Naive B cell (primary cell): ENCODE measurements around the gene FAM219B. TPM values are rescaled to one million over a fixed set of nuclear protein-coding genes. Genes with fewer than 3 reads are reported as not detected.
"Not testable (repeated sequence)": the region's sequence is repeated elsewhere in the genome, so short reads cannot be mapped to it uniquely, and the experiment has no call there.

Source experiments
- ATAC-seq, 2 donors: fragments of 150-1000 bp; cut with Tn5 transposase; 2 replicates each; pipeline ENCODE4 v1.10.0; 2021; ENCODE audit warnings: low read depth in 2 of 2, mild to moderate bottlenecking in 2 of 2, moderate library complexity in 2 of 2
- DNase-seq: peaks from one replicate; pipeline ENCODE4 v3.0.0; 2022
- H3K27ac Mint-ChIP-seq, 6 donors: one replicate each; pipeline ENCODE4 v1.8.0; 2020 to 2022; ENCODE audit warnings: mild to moderate bottlenecking in 6 of 6, mixed read lengths in 6 of 6, moderate library complexity in 5 of 6, inconsistent platforms in 2 of 6
- H3K27me3 Mint-ChIP-seq, 3 donors: one replicate each; pipeline ENCODE4 v1.8.0; 2021 to 2022; ENCODE audit warnings: mixed read lengths in 3 of 3, mild to moderate bottlenecking in 1 of 3
- H3K36me3 Mint-ChIP-seq, 2 donors: one replicate each; pipeline ENCODE4 v1.8.0; 2020 to 2022; ENCODE audit warnings: mixed read lengths in 2 of 2, inconsistent platforms in 1 of 2, mild to moderate bottlenecking in 1 of 2
- H3K4me1 Mint-ChIP-seq, 3 donors: one replicate each; pipeline ENCODE4 v1.8.0; 2020 to 2022; ENCODE audit warnings: mixed read lengths in 3 of 3, inconsistent platforms in 1 of 3, mild to moderate bottlenecking in 1 of 3, moderate library complexity in 1 of 3
- H3K4me3 Mint-ChIP-seq, 8 donors: one replicate each; pipeline ENCODE4 v1.8.0; 2020 to 2022; ENCODE audit warnings: mild to moderate bottlenecking in 8 of 8, mixed read lengths in 8 of 8, moderate library complexity in 8 of 8, inconsistent platforms in 2 of 8
- H3K9me3 Mint-ChIP-seq, 7 donors: one replicate each; pipeline ENCODE4 v1.8.0; 2020 to 2022; ENCODE audit warnings: mixed read lengths in 7 of 7, mild to moderate bottlenecking in 5 of 7, inconsistent platforms in 2 of 7, moderate library complexity in 1 of 7
- polyA plus RNA-seq, 6 donors: library from polyadenylated mRNA; unstranded; fragments of 300-500 nt; fragmentation: Illumina TruSeq; gene quantifications; one replicate each; pipeline ENCODE4 v1.2.3, GENCODE V29; 2021; ENCODE audit warnings: low read depth in 6 of 6

FAM219B gene
- polyA plus RNA-seq, 6 donors from 2014 or later, result 16.7 to 31.4 (median 22.2) TPM

GRCh38 chr15:74920456-74920855, 13.8 kb upstream of the FAM219B start:
- no peaks in the 10 kb centered on the region for H3K4me1 Mint-ChIP-seq
- ATAC-seq, result no peak
- H3K27me3 Mint-ChIP-seq, result no peaks in the 10 kb centered on the region
- DNase-seq, result no peak
- H3K4me3 Mint-ChIP-seq, result no peak overlapping the region
- peak overlapping the region in 2 of 6 donors; percentile 24 to 39 for H3K27ac Mint-ChIP-seq
- no peaks in the 10 kb centered on the region for H3K9me3 Mint-ChIP-seq
- H3K36me3 Mint-ChIP-seq, result peaks cover 15 to 21% of the 10 kb centered on the region in 2 donors

GRCh38 chr15:74917676-74918075, 11.0 kb upstream of the FAM219B start:
- H3K27ac Mint-ChIP-seq, result no peak overlapping the region
- H3K36me3 Mint-ChIP-seq, result peaks cover 15 to 17% of the 10 kb centered on the region in 2 donors
- H3K27me3 Mint-ChIP-seq, result no peaks in the 10 kb centered on the region
- DNase-seq, result no peak
- H3K9me3 Mint-ChIP-seq, result no peaks in the 10 kb centered on the region
- no peaks in the 10 kb centered on the region for H3K4me1 Mint-ChIP-seq
- H3K4me3 Mint-ChIP-seq, result no peak overlapping the region
- ATAC-seq, result no peak

GRCh38 chr15:74913799-74914198, 7.1 kb upstream of the FAM219B start:
- H3K9me3 Mint-ChIP-seq, ATAC-seq, H3K4me1 Mint-ChIP-seq, DNase-seq, H3K4me3 Mint-ChIP-seq, H3K27me3 Mint-ChIP-seq, H3K27ac Mint-ChIP-seq: not testable (repeated sequence)
- peaks cover 4 to 10% of the 10 kb centered on the region in 2 donors for H3K36me3 Mint-ChIP-seq

- H3K27me3 Mint-ChIP-seq, result no peaks in the 10 kb centered on the region
- no peaks in the 10 kb centered on the region for H3K4me1 Mint-ChIP-seq
- DNase-seq (no peak), ATAC-seq (no peak)
- H3K4me3 Mint-ChIP-seq, result no peak overlapping the region
- no peaks in the 10 kb centered on the region for H3K9me3 Mint-ChIP-seq
- H3K27ac Mint-ChIP-seq, result no peak overlapping the region
- peaks cover 0 to 3% of the 10 kb centered on the region in 2 donors for H3K36me3 Mint-ChIP-seq
Observed at GRCh38 chr15:74913041-74913440, 6.4 kb upstream of the FAM219B start.

GRCh38 chr15:74908635-74909034, 2.0 kb upstream of the FAM219B start:
- Mint-ChIP-seq H3K4me1 (peaks cover 17 to 34% (median 30%) of the 10 kb centered on the region in 3 donors), H3K27ac (no peak overlapping the region), H3K36me3 (peaks cover 0 to 4% of the 10 kb centered on the region in 2 donors), H3K27me3 (no peaks in the 10 kb centered on the region), H3K4me3 (peak overlapping the region in 1 of 8 donors; percentile 66), H3K9me3 (no peaks in the 10 kb centered on the region)
- ATAC-seq, result no peak
- no peak for DNase-seq

- Mint-ChIP-seq H3K27me3 (no peaks in the 10 kb centered on the region), H3K9me3 (no peaks in the 10 kb centered on the region), H3K27ac (peak overlapping the region; percentile 88 to 99 (median 96)), H3K4me1 (peaks cover 18 to 38% (median 36%) of the 10 kb centered on the region in 3 donors), H3K4me3 (peak overlapping the region; percentile 94 to 99 (median 98)), H3K36me3 (peaks cover 0 to 5% of the 10 kb centered on the region in 2 donors)
- DNase-seq (no peak), ATAC-seq (no peak)
Observed at GRCh38 chr15:74907163-74907870, 666 bp upstream of the FAM219B start.

- DNase-seq (no peak), ATAC-seq (peak; percentile 21 to 24)
- Mint-ChIP-seq H3K9me3 (no peaks in the 10 kb centered on the region), H3K27me3 (no peaks in the 10 kb centered on the region), H3K4me3 (peak overlapping the region; percentile 84 to 99 (median 92)), H3K36me3 (peaks cover 0 to 5% of the 10 kb centered on the region in 2 donors), H3K27ac (peak overlapping the region in 2 of 6 donors; percentile 72 to 92), H3K4me1 (peaks cover 22 to 47% (median 42%) of the 10 kb centered on the region in 3 donors)
Observed at GRCh38 chr15:74906067-74906449, 593 bp downstream of the FAM219B start.

- ATAC-seq (no peak), DNase-seq (no peak)
- H3K9me3 Mint-ChIP-seq, result no peaks in the 10 kb centered on the region
- H3K27me3 Mint-ChIP-seq, result no peaks in the 10 kb centered on the region
- peaks cover 0 to 5% of the 10 kb centered on the region in 2 donors for H3K36me3 Mint-ChIP-seq
- H3K27ac Mint-ChIP-seq, result no peak overlapping the region
- peak overlapping the region in 5 of 8 donors; percentile 28 to 99 (median 90) for H3K4me3 Mint-ChIP-seq
- peaks cover 27 to 47% (median 42%) of the 10 kb centered on the region in 3 donors for H3K4me1 Mint-ChIP-seq
Observed at GRCh38 chr15:74904190-74904805, 2.4 kb downstream of the FAM219B start.

- ATAC-seq (no peak), DNase-seq (no peak)
- H3K9me3 Mint-ChIP-seq, result no peaks in the 10 kb centered on the region
- H3K27ac Mint-ChIP-seq, result peak overlapping the region in 2 of 6 donors; percentile 38 to 82
- peaks cover 27 to 47% (median 42%) of the 10 kb centered on the region in 3 donors for H3K4me1 Mint-ChIP-seq
- H3K4me3 Mint-ChIP-seq, result peak overlapping the region in 2 of 8 donors; percentile 16 to 99
- no peaks in the 10 kb centered on the region for H3K27me3 Mint-ChIP-seq
- peaks cover 0 to 5% of the 10 kb centered on the region in 2 donors for H3K36me3 Mint-ChIP-seq
Observed at GRCh38 chr15:74903676-74904075, 3.0 kb downstream of the FAM219B start.

GRCh38 chr15:74902295-74903075, 4.2 kb downstream of the FAM219B start:
- no peaks in the 10 kb centered on the region for H3K9me3 Mint-ChIP-seq
- H3K36me3 Mint-ChIP-seq, result peaks cover 0 to 5% of the 10 kb centered on the region in 2 donors
- DNase-seq (no peak), ATAC-seq (no peak)
- H3K4me1 Mint-ChIP-seq, result peaks cover 25 to 44% (median 39%) of the 10 kb centered on the region in 3 donors
- peak overlapping the region in 1 of 6 donors; percentile 10 for H3K27ac Mint-ChIP-seq
- H3K4me3 Mint-ChIP-seq, result peak overlapping the region in 1 of 8 donors; percentile 51
- H3K27me3 Mint-ChIP-seq, result no peaks in the 10 kb centered on the region

- Mint-ChIP-seq H3K36me3 (peaks cover 0 to 5% of the 10 kb centered on the region in 2 donors), H3K27me3 (no peaks in the 10 kb centered on the region), H3K27ac (peak overlapping the region in 2 of 6 donors; percentile 10 to 54), H3K9me3 (no peaks in the 10 kb centered on the region), H3K4me1 (peaks cover 22 to 36% (median 31%) of the 10 kb centered on the region in 3 donors), H3K4me3 (peak overlapping the region in 1 of 8 donors; percentile 81)
- peak; percentile 55 for DNase-seq
- ATAC-seq, result peak; percentile 54 to 66
Observed at GRCh38 chr15:74901612-74902063, 5.0 kb downstream of the FAM219B start.

- Mint-ChIP-seq H3K27me3 (no peaks in the 10 kb centered on the region), H3K4me3 (no peak overlapping the region), H3K9me3 (no peaks in the 10 kb centered on the region), H3K27ac (no peak overlapping the region), H3K4me1 (peaks cover 23 to 28% (median 24%) of the 10 kb centered on the region in 3 donors), H3K36me3 (peaks cover 0 to 7% of the 10 kb centered on the region in 2 donors)
- DNase-seq (no peak), ATAC-seq (no peak)
Observed at GRCh38 chr15:74897300-74897701, 9.3 kb downstream of the FAM219B start.

GRCh38 chr15:74896316-74896715, 10.3 kb downstream of the FAM219B start:
- Mint-ChIP-seq H3K36me3 (peaks cover 0 to 7% of the 10 kb centered on the region in 2 donors), H3K4me1 (peaks cover 18 to 24% (median 23%) of the 10 kb centered on the region in 3 donors), H3K4me3 (no peak overlapping the region), H3K27ac (no peak overlapping the region), H3K27me3 (no peaks in the 10 kb centered on the region), H3K9me3 (no peaks in the 10 kb centered on the region)
- ATAC-seq, result no peak
- no peak for DNase-seq
